GM12801 (cell line): ENCODE measurements around the gene MARVELD1.

Experiments used
- CTCF ChIP-seq: IDR thresholded peaks from one replicate; pipeline ENCODE4 v1.5.1; 2011; ENCODE audit warnings: control low read depth; ENCODE audit not compliant: insufficient read length; ENCODE audit errors: extremely low read depth

Gene MARVELD1

GRCh38 chr10:97713339-97713825 is at the start of gene MARVELD1:
MARVELD1 (plus strand) TSS chr10:97713730; CDS start chr10:97713877, 147 bp downstream.
- TF ChIP-seq CTCF, result no peak

- TF ChIP-seq CTCF, result no peak
These were observed 49.2 kb upstream of the MARVELD1 start for GRCh38 chr10:97664282-97664850.

GRCh38 chr10:97666992-97667391 is 46.5 kb upstream of the MARVELD1 start:
- no peak for TF ChIP-seq CTCF

- TF ChIP-seq CTCF, result no peak
These were observed 46.1 kb upstream of the MARVELD1 start for GRCh38 chr10:97667463-97667862.

- TF ChIP-seq CTCF, result no peak
These were observed 44.0 kb upstream of the MARVELD1 start for GRCh38 chr10:97669571-97669970.

- no peak for TF ChIP-seq CTCF
These were observed 39.6 kb upstream of the MARVELD1 start for GRCh38 chr10:97673736-97674525.

GRCh38 chr10:97675222-97675621 is 38.3 kb upstream of the MARVELD1 start:
- TF ChIP-seq CTCF, result no peak
